ENCODE measurements around the gene ATP12A.

GRCh38 chr13:24683838-24684599 is 3.8 kb downstream of the ATP12A start:
- TF ChIP-seq, protein P1, sequence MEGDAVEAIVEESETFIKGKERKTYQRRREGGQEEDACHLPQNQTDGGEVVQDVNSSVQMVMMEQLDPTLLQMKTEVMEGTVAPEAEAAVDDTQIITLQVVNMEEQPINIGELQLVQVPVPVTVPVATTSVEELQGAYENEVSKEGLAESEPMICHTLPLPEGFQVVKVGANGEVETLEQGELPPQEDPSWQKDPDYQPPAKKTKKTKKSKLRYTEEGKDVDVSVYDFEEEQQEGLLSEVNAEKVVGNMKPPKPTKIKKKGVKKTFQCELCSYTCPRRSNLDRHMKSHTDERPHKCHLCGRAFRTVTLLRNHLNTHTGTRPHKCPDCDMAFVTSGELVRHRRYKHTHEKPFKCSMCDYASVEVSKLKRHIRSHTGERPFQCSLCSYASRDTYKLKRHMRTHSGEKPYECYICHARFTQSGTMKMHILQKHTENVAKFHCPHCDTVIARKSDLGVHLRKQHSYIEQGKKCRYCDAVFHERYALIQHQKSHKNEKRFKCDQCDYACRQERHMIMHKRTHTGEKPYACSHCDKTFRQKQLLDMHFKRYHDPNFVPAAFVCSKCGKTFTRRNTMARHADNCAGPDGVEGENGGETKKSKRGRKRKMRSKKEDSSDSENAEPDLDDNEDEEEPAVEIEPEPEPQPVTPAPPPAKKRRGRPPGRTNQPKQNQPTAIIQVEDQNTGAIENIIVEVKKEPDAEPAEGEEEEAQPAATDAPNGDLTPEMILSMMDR (IDR thresholded peaks at IDR 0.05) = no peak
- TF ChIP-seq EP300 (IDR thresholded peaks at IDR 0.05) (no peak), POLR2A (IDR thresholded peaks at IDR 0.05) (no peak)

All from ovary (tissue), 3 donors.